CD4-positive, alpha-beta T cell (primary cell): ENCODE results near the gene IL1RAPL2. TPM values are rescaled to one million over a fixed set of nuclear protein-coding genes. Genes with fewer than 3 reads are reported as not detected.

Source experiments
- ATAC-seq: fragments of 200-7000 bp; cut with Tn5 transposase; one replicate; pipeline ENCODE4 v1.10.0; 2022; ENCODE audit warnings: mild to moderate bottlenecking; ENCODE audit not compliant: poor library complexity
- CTCF ChIA-PET: fragments of 350-600 bp; sonication (Branson Sonifier 250); formaldehyde crosslinking; loops from one replicate; lab custom pipeline; 2021; ENCODE audit warnings: antibody characterized with exemption, inconsistent platforms; lab: Charles Lee
- POLR2A ChIA-PET: fragments of 350-600 bp; sonication (Branson Sonifier 250); formaldehyde crosslinking; loops from one replicate; lab custom pipeline; 2021; ENCODE audit warnings: antibody characterized with exemption, inconsistent platforms; lab: Charles Lee
- DNase-seq, 14 experiments: peaks; one replicate each; pipeline ENCODE4 v3.0.0-alpha.2; 2013 to 2020; ENCODE audit warnings: mixed read lengths in 2 of 14
- H3K27ac ChIP-seq, 2 donors: one replicate each; pipeline versions ENCODE4 v1.5.1 to v1.7.0; 2013; ENCODE audit warnings: low read length in 2 of 2, low read depth in 1 of 2, mild to moderate bottlenecking in 1 of 2
- H3K27me3 ChIP-seq, 2 experiments: 1 replicate in 1 of 2; 2 replicates in 1 of 2; pipeline versions ENCODE4 v1.6.1 to v1.7.0; 2013; ENCODE audit warnings: low read length in 2 of 2, control low read depth in 1 of 2, mild to moderate bottlenecking in 1 of 2, moderate library complexity in 1 of 2; ENCODE audit not compliant: insufficient read depth in 2 of 2, control insufficient read depth in 1 of 2
- H3K36me3 ChIP-seq: one replicate; pipeline ENCODE4 v1.6.1; 2013; ENCODE audit warnings: low read length, control low read depth; ENCODE audit not compliant: insufficient read depth
- H3K4me1 ChIP-seq: one replicate; pipeline ENCODE4 v1.6.1; 2013; ENCODE audit warnings: low read length, control low read depth; ENCODE audit not compliant: insufficient read depth
- H3K4me3 ChIP-seq: one replicate; pipeline ENCODE4 v1.5.1; 2013; ENCODE audit warnings: mild to moderate bottlenecking, low read length, moderate library complexity
- H3K9me3 ChIP-seq, 2 experiments: 1 replicate in 1 of 2; 2 replicates in 1 of 2; pipeline versions ENCODE4 v1.6.1 to v1.7.0; 2013; ENCODE audit warnings: low read length in 2 of 2, mild to moderate bottlenecking in 2 of 2, control low read depth in 1 of 2, moderate library complexity in 1 of 2; ENCODE audit not compliant: control insufficient read depth in 1 of 2, insufficient read depth in 1 of 2
- H3K27ac Mint-ChIP-seq: one replicate; pipeline ENCODE4 v1.8.0; 2020; ENCODE audit warnings: mixed read lengths
- H3K27me3 Mint-ChIP-seq: one replicate; pipeline ENCODE4 v1.8.0; 2021; ENCODE audit warnings: mixed read lengths
- H3K36me3 Mint-ChIP-seq: one replicate; pipeline ENCODE4 v1.8.0; 2021; ENCODE audit warnings: low read depth, mixed read lengths
- H3K4me1 Mint-ChIP-seq: one replicate; pipeline ENCODE4 v1.8.0; 2021; ENCODE audit warnings: low read depth, mixed read lengths
- H3K4me3 Mint-ChIP-seq: one replicate; pipeline ENCODE4 v1.8.0; 2020; ENCODE audit warnings: mild to moderate bottlenecking, mixed read lengths
- H3K9me3 Mint-ChIP-seq: one replicate; pipeline ENCODE4 v1.8.0; 2020; ENCODE audit warnings: mixed read lengths
- intact Hi-C, 2 experiments: fragments of 100-400 bp; cut with DNase I in 1 of 2; cut with micrococcal nuclease in 1 of 2; formaldehyde crosslinking; loops; one replicate each; pipeline versions ENCODE4 v1.15.1 to v1.9.0; 2023 to 2025; cut with DNase I, micrococcal nuclease
- total RNA-seq, 174 experiments: library from RNA in 2 of 174; stranded (reverse) in 2 of 174; gene quantifications; one replicate each; pipeline ENCODE4 v1.2.3 and lab custom pipeline; 2021 to 2026
- TF ChIP-seq, protein P1 (sequence below): fragments of 200-600 bp; IDR thresholded peaks from one replicate; pipeline ENCODE4 v1.8.0; 2022; ENCODE audit warnings: antibody characterized with exemption, mild to moderate bottlenecking

IL1RAPL2 gene
- total RNA-seq, 2 experiments from 2014 or later: not detected

DNA sequence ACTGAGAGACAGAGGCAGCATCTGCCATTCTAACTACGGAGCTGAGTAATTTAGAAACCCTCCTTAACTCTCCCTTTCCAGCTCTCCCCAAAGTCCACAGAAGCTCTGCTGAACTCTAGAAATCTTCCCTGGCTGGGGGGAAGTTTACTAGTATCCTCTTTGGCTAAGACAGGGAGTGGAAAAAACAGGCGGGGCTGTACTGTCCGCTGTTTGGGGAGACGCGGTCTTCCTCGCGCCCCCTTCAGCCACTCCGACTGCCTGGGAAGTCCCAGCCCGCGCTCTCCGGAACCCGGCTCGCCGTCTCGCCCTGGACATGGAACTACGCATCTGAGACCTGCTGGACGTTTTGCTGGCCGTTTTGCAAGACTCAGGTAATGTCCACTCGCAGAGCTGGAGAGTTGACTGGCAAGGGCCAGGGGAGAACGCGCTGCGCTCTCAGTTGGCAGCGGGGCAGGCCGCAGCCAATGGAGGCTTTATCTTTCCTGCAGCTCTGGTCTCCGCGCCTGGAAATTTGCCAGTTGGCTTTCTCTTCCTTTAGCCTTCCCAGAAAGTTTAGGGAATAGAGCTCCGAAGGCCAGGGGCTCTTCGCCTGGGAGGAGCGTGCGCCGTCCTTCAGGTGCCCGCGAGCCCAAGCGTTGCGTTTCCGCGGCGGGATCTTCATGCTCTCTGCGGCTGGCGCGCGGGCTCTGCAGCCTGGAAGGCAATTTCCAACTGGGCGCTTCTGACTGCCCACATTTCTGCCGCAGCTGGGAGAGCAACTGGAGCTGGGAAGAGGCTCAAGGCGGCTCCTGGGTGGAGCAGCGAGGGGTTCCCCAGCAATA is 892 bp downstream of the IL1RAPL2 start:
- peaks cover 29% of the 10 kb centered on the region for H3K27me3 Mint-ChIP-seq
- no peak for ATAC-seq
- H3K27ac ChIP-seq: no peak overlapping the region
- H3K4me1 Mint-ChIP-seq: no peaks in the 10 kb centered on the region
- no peaks in the 10 kb centered on the region for H3K4me1 ChIP-seq
- ChIA-PET CTCF (no interaction called here), POLR2A (no interaction called here)
- no peak for DNase-seq
- no peaks in the 10 kb centered on the region for H3K36me3 Mint-ChIP-seq
- H3K4me3 Mint-ChIP-seq: no peak overlapping the region
- no peak overlapping the region for H3K27ac Mint-ChIP-seq
- peaks cover 0 to 11% of the 10 kb centered on the region in 2 experiments for H3K9me3 ChIP-seq
- H3K27me3 ChIP-seq: peaks cover 5 to 23% of the 10 kb centered on the region in 2 experiments
- no peaks in the 10 kb centered on the region for H3K9me3 Mint-ChIP-seq
- intact Hi-C loops: no loop called here
- TF ChIP-seq, protein P1, sequence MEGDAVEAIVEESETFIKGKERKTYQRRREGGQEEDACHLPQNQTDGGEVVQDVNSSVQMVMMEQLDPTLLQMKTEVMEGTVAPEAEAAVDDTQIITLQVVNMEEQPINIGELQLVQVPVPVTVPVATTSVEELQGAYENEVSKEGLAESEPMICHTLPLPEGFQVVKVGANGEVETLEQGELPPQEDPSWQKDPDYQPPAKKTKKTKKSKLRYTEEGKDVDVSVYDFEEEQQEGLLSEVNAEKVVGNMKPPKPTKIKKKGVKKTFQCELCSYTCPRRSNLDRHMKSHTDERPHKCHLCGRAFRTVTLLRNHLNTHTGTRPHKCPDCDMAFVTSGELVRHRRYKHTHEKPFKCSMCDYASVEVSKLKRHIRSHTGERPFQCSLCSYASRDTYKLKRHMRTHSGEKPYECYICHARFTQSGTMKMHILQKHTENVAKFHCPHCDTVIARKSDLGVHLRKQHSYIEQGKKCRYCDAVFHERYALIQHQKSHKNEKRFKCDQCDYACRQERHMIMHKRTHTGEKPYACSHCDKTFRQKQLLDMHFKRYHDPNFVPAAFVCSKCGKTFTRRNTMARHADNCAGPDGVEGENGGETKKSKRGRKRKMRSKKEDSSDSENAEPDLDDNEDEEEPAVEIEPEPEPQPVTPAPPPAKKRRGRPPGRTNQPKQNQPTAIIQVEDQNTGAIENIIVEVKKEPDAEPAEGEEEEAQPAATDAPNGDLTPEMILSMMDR: no peak
- no peak overlapping the region for H3K4me3 ChIP-seq
- H3K36me3 ChIP-seq: no peaks in the 10 kb centered on the region

DNA sequence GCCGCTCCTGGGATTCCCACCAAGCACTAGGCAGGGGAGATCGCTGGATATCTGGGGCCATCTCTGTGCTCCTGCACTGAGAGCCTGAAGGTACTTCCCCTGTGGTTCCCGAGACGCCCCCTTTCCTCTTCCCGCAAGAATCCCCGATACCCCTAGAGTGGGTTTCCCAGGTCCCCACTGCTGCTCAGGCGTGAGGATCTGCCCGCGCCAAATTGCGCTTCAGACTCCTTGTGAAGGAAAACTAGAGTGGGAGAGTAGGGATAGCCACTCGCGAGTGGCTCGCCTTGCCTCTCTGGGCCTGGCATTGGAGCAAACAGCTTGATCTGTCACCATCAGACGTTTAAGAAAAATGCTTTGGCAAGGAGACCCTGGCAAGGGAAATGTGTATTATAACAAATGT is 1.5 kb downstream of the IL1RAPL2 start:
- ChIA-PET POLR2A (no interaction called here), CTCF (no interaction called here)
- ATAC-seq (no peak), DNase-seq (no peak)
- no peaks in the 10 kb centered on the region for H3K9me3 Mint-ChIP-seq
- Histone ChIP-seq H3K27me3 (peaks cover 5 to 23% of the 10 kb centered on the region in 2 experiments), H3K4me3 (no peak overlapping the region), H3K36me3 (no peaks in the 10 kb centered on the region), H3K27ac (no peak overlapping the region), H3K4me1 (no peaks in the 10 kb centered on the region), H3K9me3 (peaks cover 0 to 11% of the 10 kb centered on the region in 2 experiments)
- TF ChIP-seq, protein P1: no peak
- H3K4me1 Mint-ChIP-seq: no peaks in the 10 kb centered on the region
- H3K27ac Mint-ChIP-seq: no peak overlapping the region
- intact Hi-C loops: no loop called here
- H3K36me3 Mint-ChIP-seq: no peaks in the 10 kb centered on the region
- H3K4me3 Mint-ChIP-seq: no peak overlapping the region
- peaks cover 29% of the 10 kb centered on the region for H3K27me3 Mint-ChIP-seq

DNA sequence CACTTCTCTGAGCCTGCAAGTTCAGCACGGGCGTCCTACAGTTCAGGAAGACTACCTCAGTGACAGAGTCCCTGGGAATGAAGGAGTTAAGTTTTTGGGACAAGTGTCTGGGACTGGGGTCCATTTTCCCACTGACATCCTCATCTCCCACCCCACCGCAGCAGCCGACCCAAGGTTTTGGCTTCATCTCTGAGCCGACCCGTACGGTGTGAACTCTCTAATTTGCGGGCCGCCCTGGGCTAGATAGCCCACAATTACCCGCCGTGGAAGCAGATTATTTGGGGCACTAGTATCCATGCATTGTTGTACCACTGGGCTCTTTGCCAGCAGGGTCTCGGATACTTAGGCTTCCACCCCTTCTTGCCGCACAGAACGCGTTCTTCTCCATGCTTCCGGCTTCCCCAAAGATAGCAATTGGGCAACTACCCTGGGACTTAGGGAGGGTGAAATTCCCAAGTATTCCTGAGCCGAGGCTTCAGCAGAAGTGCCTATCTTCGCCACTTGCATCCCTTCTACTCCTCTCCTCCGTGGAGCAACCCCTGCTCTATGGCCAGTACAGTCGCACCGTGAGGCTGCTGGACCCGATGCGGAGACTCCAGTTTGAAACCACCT is 2.4 kb downstream of the IL1RAPL2 start:
- Histone ChIP-seq H3K36me3 (no peaks in the 10 kb centered on the region), H3K27ac (no peak overlapping the region), H3K9me3 (peaks cover 0 to 11% of the 10 kb centered on the region in 2 experiments), H3K27me3 (peaks cover 5 to 19% of the 10 kb centered on the region in 2 experiments), H3K4me1 (no peaks in the 10 kb centered on the region), H3K4me3 (no peak overlapping the region)
- H3K27me3 Mint-ChIP-seq: peaks cover 28% of the 10 kb centered on the region
- H3K27ac Mint-ChIP-seq: no peak overlapping the region
- no peaks in the 10 kb centered on the region for H3K9me3 Mint-ChIP-seq
- H3K4me3 Mint-ChIP-seq: no peak overlapping the region
- POLR2A ChIA-PET: no interaction called here
- CTCF ChIA-PET: no interaction called here
- no peaks in the 10 kb centered on the region for H3K36me3 Mint-ChIP-seq
- intact Hi-C loops: no loop called here
- TF ChIP-seq, protein P1: no peak
- DNase-seq (no peak), ATAC-seq (no peak)
- no peaks in the 10 kb centered on the region for H3K4me1 Mint-ChIP-seq
